Activated CD8-positive, alpha-beta T cell treated with anti-CD3 and anti-CD28 coated beads for 36 hours (primary cell): ENCODE measurements around the gene DNAL1. TPM values are rescaled to one million over a fixed set of nuclear protein-coding genes. Genes with fewer than 3 reads are reported as not detected.
A peak's percentile ranks its signal among the peaks of the same experiment; 100 is the strongest.

Source experiments
- ATAC-seq: fragments of 200-7000 bp; cut with Tn5 transposase; one replicate; pipeline ENCODE4 v1.10.0; 2021; ENCODE audit warnings: mild to moderate bottlenecking, moderate library complexity
- CTCF ChIA-PET: fragments of 350-600 bp; sonication (Branson Sonifier 250); formaldehyde crosslinking; loops from one replicate; lab custom pipeline; 2021; ENCODE audit warnings: antibody characterized with exemption; lab: Charles Lee
- POLR2A ChIA-PET: fragments of 350-600 bp; sonication (Branson Sonifier 250); formaldehyde crosslinking; loops from one replicate; lab custom pipeline; 2021; ENCODE audit warnings: antibody characterized with exemption; lab: Charles Lee
- DNase-seq: peaks from one replicate; pipeline ENCODE4 v3.0.0-alpha.2; 2020
- H3K27ac Mint-ChIP-seq: one replicate; pipeline ENCODE4 v1.8.0; 2021; ENCODE audit warnings: mild to moderate bottlenecking, mixed read lengths
- H3K27me3 Mint-ChIP-seq: one replicate; pipeline ENCODE4 v1.8.0; 2021; ENCODE audit warnings: mixed read lengths
- H3K36me3 Mint-ChIP-seq: one replicate; pipeline ENCODE4 v1.8.0; 2021; ENCODE audit warnings: low read depth, mixed read lengths
- H3K4me1 Mint-ChIP-seq: one replicate; pipeline ENCODE4 v1.8.0; 2021; ENCODE audit warnings: low read depth, mixed read lengths
- H3K4me3 Mint-ChIP-seq: one replicate; pipeline ENCODE4 v1.8.0; 2021; ENCODE audit warnings: mild to moderate bottlenecking, moderate library complexity, mixed read lengths
- H3K9me3 Mint-ChIP-seq: one replicate; pipeline ENCODE4 v1.8.0; 2021; ENCODE audit warnings: mixed read lengths
- intact Hi-C: fragments of 100-400 bp; cut with micrococcal nuclease; formaldehyde crosslinking; loops from one replicate; pipeline ENCODE4 v1.10.0; 2022
- total RNA-seq, 2 experiments: library from RNA; stranded (reverse); gene quantifications; one replicate each; pipeline ENCODE4 v1.2.3, GENCODE V29; 2021
- TF ChIP-seq, protein P1 (sequence below): fragments of 200-600 bp; IDR thresholded peaks from one replicate; pipeline ENCODE4 v1.8.0; 2022; ENCODE audit warnings: antibody characterized with exemption, mild to moderate bottlenecking

The DNAL1 gene
- total RNA-seq, 2 experiments from 2014 or later, result 4.8 to 5.9 TPM

DNA sequence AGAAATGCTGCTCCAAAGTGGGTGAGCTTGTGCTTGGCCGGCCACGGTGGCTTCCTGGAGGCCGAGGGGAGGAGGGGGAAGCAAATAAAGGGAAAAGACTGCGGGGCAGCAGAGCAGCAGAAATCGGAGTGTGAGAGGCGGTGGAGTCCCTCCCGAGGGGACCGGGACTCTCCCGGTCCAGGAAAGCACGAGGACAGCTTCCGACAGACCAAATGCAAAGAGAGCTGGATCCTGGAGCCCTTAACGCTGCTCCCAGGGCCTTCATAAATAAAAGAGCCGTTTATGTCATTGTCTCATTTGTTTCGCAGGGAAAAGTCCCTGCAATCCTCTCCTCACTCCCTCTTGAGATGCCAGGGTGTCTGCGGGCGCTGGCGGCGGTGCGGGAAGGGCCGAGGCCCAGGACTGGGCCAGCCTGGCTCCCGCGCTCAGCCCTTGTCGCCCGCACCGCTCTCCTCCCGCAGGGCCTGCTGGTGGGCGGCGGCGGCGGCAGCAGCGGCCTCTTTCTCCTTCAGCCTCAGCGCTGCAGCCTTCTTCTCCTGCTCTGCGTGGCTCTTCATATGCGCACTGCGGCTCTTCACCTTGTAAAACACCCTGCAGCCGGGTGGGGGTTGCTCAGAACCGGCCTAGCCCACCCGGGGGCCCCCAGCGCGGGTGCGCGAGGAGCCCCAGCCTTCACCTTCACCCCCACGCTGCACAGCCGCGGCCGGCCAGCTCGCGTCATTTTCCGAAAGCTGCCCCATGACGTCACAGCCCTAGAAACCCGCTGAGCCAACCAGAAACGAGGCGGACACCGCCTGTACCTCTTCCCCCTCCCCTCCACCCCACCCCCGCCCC lies 73.8 kb downstream of the DNAL1 start:
- peaks cover 48% of the 10 kb centered on the region for H3K36me3 Mint-ChIP-seq
- TF ChIP-seq, protein P1, sequence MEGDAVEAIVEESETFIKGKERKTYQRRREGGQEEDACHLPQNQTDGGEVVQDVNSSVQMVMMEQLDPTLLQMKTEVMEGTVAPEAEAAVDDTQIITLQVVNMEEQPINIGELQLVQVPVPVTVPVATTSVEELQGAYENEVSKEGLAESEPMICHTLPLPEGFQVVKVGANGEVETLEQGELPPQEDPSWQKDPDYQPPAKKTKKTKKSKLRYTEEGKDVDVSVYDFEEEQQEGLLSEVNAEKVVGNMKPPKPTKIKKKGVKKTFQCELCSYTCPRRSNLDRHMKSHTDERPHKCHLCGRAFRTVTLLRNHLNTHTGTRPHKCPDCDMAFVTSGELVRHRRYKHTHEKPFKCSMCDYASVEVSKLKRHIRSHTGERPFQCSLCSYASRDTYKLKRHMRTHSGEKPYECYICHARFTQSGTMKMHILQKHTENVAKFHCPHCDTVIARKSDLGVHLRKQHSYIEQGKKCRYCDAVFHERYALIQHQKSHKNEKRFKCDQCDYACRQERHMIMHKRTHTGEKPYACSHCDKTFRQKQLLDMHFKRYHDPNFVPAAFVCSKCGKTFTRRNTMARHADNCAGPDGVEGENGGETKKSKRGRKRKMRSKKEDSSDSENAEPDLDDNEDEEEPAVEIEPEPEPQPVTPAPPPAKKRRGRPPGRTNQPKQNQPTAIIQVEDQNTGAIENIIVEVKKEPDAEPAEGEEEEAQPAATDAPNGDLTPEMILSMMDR, result no peak
- H3K9me3 Mint-ChIP-seq, result no peaks in the 10 kb centered on the region
- intact Hi-C loops, result no loop called here
- DNase-seq (no peak), ATAC-seq (no peak)
- no peaks in the 10 kb centered on the region for H3K27me3 Mint-ChIP-seq
- no peak overlapping the region for H3K27ac Mint-ChIP-seq
- ChIA-PET POLR2A (interaction anchor here (1.4 kb wide), 1 partner anchor 13 kb away, joined by 3 read pairs; no protein-coding TSS in a partner anchor), CTCF (interaction anchor here (3.7 kb wide), 1 partner anchor 9 kb away, joined by 32 read pairs; no protein-coding TSS in a partner anchor)
- H3K4me1 Mint-ChIP-seq, result peaks cover 11% of the 10 kb centered on the region
- no peak overlapping the region for H3K4me3 Mint-ChIP-seq

DNA sequence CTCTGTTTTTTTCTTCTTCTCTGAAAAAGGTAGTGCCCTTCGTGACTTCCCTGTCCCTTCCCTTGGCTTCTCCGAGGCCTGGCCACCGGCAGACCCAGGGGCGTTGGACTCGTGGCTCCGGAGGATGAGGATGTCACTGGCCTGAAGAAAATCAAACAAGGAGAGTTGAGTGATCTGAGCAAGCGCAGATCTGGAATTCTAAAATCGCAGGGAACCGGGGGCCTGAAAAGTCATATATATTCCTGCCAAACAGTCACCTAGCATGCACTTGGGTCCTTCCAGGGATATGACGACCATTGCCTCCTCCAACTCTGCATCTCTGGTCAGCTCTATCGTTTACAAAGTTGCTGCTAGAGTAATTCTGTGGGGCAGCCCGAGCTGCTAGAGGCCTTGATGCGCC lies 74.6 kb downstream of the DNAL1 start:
- ChIA-PET POLR2A (interaction anchor here (1.4 kb wide), 1 partner anchor 10 kb away, joined by 5 read pairs; no protein-coding TSS in a partner anchor), CTCF (interaction anchor here (1.2 kb wide), 1 partner anchor 10 kb away, joined by 3 read pairs; no protein-coding TSS in a partner anchor)
- no peak overlapping the region for H3K27ac Mint-ChIP-seq
- H3K9me3 Mint-ChIP-seq, result no peaks in the 10 kb centered on the region
- H3K36me3 Mint-ChIP-seq, result peaks cover 55% of the 10 kb centered on the region
- no peak overlapping the region for H3K4me3 Mint-ChIP-seq
- H3K27me3 Mint-ChIP-seq, result no peaks in the 10 kb centered on the region
- TF ChIP-seq, protein P1, result no peak
- intact Hi-C loops, result no loop called here
- peaks cover 15% of the 10 kb centered on the region for H3K4me1 Mint-ChIP-seq
- ATAC-seq, result no peak
- no peak for DNase-seq

DNA sequence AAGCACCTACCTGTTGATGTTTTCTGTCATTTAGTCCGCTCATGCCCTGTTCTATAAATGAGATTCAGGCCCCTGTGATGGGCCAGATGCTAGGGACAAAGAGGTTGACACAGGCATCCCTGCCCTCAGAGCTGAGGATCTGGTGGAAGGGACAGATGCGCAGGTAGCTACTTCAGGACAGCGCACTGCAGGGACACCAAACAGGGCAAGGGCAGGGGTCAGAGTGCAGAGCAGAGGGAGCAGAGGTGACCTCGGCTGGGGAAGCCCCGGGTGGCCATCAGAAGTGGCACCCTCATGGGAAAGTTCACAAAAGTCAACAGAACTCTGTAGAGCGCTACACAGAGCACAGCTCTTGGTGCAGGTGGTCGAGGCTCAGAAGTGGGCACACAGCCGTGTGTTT lies 75.0 kb downstream of the DNAL1 start:
- ChIA-PET CTCF (interaction anchor here (1.2 kb wide), 1 partner anchor 9 kb away, joined by 3 read pairs; no protein-coding TSS in a partner anchor), POLR2A (interaction anchor here (0.8 to 1.4 kb wide), 4 partner anchors 9 to 39 kb away, joined by 3 to 5 read pairs (median 4); no protein-coding TSS in a partner anchor)
- intact Hi-C loops, result no loop called here
- TF ChIP-seq, protein P1, result no peak
- no peaks in the 10 kb centered on the region for H3K9me3 Mint-ChIP-seq
- peaks cover 56% of the 10 kb centered on the region for H3K36me3 Mint-ChIP-seq
- DNase-seq (no peak), ATAC-seq (no peak)
- H3K4me1 Mint-ChIP-seq, result peaks cover 11% of the 10 kb centered on the region
- peak overlapping the region; percentile 46 for H3K27ac Mint-ChIP-seq
- no peak overlapping the region for H3K4me3 Mint-ChIP-seq
- H3K27me3 Mint-ChIP-seq, result no peaks in the 10 kb centered on the region

DNA sequence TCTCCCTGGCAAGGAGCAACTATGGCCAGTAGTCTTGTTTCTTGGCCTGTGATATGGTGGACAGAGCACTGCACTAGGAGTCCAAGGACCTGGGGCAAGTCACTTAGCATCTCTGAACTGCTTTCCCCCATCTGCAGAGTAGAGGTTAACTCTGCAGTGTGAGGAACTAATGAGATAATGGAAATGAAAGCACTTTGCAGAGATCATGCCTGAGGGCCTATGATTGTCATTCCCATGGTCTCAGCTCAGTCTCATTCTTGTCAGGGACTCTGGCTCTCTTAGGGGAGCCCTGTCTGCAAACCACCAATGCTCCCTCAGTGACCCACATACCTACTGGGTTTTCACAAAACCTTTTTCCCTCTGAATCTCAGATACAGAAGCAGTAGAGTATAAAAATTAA lies 75.8 kb downstream of the DNAL1 start:
- peaks cover 61% of the 10 kb centered on the region for H3K36me3 Mint-ChIP-seq
- ATAC-seq, result no peak
- H3K4me1 Mint-ChIP-seq, result peaks cover 12% of the 10 kb centered on the region
- no peaks in the 10 kb centered on the region for H3K27me3 Mint-ChIP-seq
- ChIA-PET POLR2A (interaction anchor here (0.6 to 1.4 kb wide), 7 partner anchors 8 to 181 kb away, joined by 3 to 5 read pairs (median 3); no protein-coding TSS in a partner anchor), CTCF (interaction anchor here (0.7 to 1.2 kb wide), 2 partner anchors 9 to 10 kb away, joined by 3 read pairs; no protein-coding TSS in a partner anchor)
- peak overlapping the region; percentile 30 for H3K27ac Mint-ChIP-seq
- DNase-seq, result no peak
- no peak overlapping the region for H3K4me3 Mint-ChIP-seq
- intact Hi-C loops, result no loop called here
- TF ChIP-seq, protein P1, result no peak
- H3K9me3 Mint-ChIP-seq, result no peaks in the 10 kb centered on the region
